Erythroblast (primary cell): Measurements from ENCODE around the gene ATF7IP.

ENCODE experiments used
- GATA1 ChIP-seq: IDR thresholded peaks from 2 replicates; pipeline ENCODE4 v1.6.1; 2011; ENCODE audit warnings: low read depth, mild to moderate bottlenecking, control low read depth, low read length, moderate library complexity
- POLR2A ChIP-seq: IDR thresholded peaks from 2 replicates; pipeline ENCODE4 v1.6.1; 2011; ENCODE audit warnings: mild to moderate bottlenecking, low read length

DNA sequence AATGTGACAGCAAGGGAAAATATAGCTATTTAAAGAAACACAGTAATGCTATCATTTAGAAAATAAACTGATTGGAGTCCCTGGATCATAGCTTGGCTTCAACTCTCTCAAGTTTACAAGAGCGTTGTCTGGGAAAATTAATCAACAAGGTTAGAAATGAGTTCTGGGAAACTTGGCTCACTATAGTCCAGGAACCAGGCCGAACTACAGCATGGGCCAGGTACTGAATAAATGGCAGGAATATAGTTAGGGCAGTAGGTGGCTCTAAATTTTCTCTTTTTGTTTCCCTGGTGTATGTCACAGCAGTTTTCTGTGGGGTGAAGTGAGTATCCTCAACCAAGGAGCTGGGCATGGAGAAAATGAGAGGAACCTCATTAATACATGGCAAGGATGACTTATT is 129.8 kb downstream of the ATF7IP start:
- TF ChIP-seq GATA1 (no peak), POLR2A (no peak)
